22Rv1 (cell line): ENCODE measurements around the gene ADGRD2.

ENCODE experiments used
- H3K27ac ChIP-seq: fragments of 450-650 bp; 2 replicates; pipeline ENCODE4 v1.5.1; 2017
- ZFX ChIP-seq: fragments of 450-650 bp; IDR thresholded peaks from 2 replicates; pipeline ENCODE4 v1.6.1; 2017; ENCODE audit warnings: antibody characterized with exemption, borderline replicate concordance
- TF ChIP-seq, protein P1 (sequence below): fragments of 450-650 bp; IDR thresholded peaks from 2 replicates; pipeline ENCODE4 v1.5.1; 2017; ENCODE audit warnings: mild to moderate bottlenecking

Gene ADGRD2

DNA sequence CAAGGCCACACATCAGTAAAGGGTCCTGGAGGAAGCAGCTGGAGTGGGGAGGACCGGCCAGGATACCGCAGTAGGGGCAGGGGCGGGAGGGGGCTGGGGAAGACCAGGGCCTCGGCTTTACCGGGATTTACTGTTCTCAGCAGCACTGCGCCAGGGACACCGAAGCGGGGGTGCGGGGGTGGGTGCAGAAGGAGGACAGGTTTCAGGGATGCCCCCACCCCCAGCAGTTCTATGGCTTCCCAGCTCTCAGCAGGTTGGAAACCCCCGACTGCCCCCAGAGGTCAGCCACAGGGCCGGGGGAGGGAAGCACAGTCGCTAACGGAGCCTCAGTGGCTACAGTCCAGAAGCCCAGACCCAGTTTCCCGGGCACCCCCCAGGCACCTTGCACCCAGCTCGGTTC is 35.7 kb downstream of the ADGRD2 start:
- TF ChIP-seq, protein P1, sequence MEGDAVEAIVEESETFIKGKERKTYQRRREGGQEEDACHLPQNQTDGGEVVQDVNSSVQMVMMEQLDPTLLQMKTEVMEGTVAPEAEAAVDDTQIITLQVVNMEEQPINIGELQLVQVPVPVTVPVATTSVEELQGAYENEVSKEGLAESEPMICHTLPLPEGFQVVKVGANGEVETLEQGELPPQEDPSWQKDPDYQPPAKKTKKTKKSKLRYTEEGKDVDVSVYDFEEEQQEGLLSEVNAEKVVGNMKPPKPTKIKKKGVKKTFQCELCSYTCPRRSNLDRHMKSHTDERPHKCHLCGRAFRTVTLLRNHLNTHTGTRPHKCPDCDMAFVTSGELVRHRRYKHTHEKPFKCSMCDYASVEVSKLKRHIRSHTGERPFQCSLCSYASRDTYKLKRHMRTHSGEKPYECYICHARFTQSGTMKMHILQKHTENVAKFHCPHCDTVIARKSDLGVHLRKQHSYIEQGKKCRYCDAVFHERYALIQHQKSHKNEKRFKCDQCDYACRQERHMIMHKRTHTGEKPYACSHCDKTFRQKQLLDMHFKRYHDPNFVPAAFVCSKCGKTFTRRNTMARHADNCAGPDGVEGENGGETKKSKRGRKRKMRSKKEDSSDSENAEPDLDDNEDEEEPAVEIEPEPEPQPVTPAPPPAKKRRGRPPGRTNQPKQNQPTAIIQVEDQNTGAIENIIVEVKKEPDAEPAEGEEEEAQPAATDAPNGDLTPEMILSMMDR: no peak
- H3K27ac ChIP-seq: no peak overlapping the region

DNA sequence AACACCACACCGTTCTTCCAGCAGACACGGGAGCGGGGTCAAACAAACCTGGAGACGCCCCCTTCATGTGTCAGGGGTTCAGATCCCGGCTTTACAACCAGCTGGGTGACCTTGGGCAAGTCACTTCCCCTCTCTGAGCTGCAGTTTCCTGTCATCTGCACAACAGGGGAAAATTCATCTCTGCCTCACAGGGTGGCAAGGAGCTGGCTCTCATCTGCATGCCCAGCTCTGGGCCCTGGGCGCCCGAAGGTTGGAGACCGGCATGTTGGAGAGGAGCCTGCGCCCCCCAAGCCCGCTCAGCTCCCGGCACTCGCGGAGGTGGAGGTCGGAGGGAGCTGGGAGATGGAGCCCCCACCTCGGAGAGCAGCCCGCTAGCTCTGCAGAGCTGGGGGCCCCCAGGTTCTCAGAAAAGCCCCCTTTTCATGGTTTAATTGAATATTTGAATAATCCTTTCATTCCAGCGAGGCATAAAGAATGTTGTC is 36.6 kb downstream of the ADGRD2 start:
- no peak overlapping the region for H3K27ac ChIP-seq
- TF ChIP-seq ZFX: no peak
- TF ChIP-seq, protein P1: no peak

DNA sequence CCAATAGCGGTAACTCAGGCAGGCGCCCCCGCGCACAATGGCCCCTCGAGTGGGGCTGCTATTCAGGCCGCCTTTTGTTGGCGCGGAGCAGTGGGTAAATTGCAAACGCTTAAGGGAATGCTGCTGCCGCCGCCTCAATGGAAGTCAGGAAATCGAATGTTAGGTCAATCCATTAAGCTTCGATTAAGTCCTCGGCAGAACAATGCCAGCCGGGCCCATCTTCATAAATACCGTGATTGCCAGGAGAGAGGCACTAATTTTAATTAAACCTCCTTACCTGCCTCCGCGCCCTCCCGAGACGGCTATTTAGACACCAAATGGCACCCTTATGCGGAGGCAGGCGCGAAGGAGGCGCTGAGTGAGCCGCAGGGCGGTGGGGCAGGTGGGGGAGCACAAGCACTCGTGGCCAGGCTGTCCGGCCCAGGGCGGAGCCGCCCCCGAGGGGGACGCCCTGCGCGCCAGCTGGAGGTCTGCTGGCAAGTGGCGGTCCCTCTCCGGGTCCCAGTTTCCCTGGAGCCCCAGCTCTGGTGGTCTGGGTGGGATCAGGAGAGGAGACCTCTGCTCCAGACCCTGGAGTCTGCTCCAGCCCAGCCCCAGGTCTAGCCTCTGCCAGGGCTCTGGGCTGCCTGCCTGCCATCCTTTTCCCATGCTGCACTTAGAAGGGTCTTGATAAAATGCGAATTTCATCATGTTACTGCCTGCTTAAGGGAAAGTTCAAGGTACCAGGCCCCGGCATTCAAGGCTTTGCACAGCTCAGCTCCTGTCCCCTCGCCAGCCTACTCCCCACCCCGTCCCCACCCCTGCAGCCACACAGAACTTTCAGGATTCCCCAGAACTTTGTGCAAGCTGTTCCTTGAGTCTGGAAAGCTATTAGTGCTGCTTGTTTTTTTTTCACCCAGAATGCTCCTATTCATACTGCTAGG is 37.3 kb downstream of the ADGRD2 start:
- TF ChIP-seq ZFX: no peak
- TF ChIP-seq, protein P1: no peak
- H3K27ac ChIP-seq: no peak overlapping the region

DNA sequence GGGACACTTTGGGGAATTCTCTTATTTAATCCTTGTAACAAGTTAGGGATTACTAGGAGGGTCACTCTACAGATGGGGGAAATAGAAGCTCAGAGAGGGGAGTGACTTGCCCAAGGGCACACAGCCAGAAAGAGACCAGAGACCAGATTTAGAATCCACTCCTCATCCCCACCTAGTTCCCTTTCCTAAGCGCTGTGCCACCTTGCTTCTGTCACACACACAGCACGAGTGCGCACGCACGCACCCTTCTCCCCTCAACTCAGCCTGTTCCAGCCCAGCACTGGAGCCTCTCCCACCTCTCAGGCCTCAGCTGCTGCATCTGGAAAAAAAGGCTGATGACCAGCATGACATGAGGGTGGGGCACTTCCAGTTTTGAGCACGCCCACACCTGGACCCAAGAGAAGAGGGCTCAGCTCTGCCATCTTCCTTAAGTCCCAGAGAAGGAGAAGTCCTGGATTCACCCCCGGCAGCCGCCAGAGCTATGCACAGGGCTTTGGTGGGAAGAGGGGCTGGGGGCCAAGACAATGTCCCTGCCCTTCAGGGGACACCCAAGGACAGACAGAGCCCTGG is 38.5 kb downstream of the ADGRD2 start:
- no peak overlapping the region for H3K27ac ChIP-seq
- TF ChIP-seq ZFX: no peak
- TF ChIP-seq, protein P1: no peak

DNA sequence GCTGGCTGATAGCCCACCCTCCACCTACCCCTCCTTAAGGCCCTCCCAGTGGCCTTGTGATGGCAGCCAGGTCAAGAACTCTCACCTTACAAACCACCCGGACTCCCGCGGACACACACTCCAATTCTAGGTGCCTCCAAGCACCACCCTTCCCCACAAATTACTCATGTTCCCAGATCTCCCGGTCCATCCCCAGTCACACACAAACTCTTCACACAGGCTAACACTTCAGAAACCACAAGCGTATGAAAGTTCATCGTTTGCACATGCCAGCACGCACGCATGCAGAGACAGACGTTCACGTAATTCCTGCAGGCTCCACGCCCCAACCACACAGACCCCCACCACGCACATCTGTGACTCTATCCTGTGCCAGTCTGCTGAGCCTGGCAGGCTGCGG is 39.0 kb downstream of the ADGRD2 start:
- TF ChIP-seq, protein P1: no peak
- no peak overlapping the region for H3K27ac ChIP-seq

DNA sequence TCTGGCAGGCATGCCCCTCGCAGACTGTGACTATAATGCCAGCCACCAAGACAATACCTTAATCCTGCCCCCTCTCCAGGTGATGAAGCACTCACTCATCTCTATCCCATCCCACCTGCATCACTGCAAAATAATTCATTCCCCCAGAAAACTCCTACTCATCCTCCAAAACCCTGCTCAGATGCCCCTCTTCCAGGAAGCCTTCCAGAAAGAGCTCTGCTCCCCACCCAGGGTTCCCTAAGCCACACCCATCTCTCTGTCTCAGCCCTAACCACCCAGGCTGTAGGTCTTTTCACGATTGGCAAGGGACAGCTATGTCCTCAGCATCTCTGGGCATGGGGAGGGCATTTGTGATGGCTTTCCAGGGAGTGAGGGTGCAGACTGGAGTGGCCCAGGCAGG is 39.8 kb downstream of the ADGRD2 start:
- TF ChIP-seq ZFX: no peak
- TF ChIP-seq, protein P1: no peak
- no peak overlapping the region for H3K27ac ChIP-seq
